T-helper 9 cell (primary cell): ENCODE data around the gene RPA1.

ENCODE experiments used
- DNase-seq: peaks from one replicate; pipeline ENCODE4 v3.0.0-alpha.2; 2020

Gene RPA1

GRCh38 chr17:1942666-1943435, 113.0 kb downstream of the RPA1 start:
- DNase-seq, result no peak

DNA sequence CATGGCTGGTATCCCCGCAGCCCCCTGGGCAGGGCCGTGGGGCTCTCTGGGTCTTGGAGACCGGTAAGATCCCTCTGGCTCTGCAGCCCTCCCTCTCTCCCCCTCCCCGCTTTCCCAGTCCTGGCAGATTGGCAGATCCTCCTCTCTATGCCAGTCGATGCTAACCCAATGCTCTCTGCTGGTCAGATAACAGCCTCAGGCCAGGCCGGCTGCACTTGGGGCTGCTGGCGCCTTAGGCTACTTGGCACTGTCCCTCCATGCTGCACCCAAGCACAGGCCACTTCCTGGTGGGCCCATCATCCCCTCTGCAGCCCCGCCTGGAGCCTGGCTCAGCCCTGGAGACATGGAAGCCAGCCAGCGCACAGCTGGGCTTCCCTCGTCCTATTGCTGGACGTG, 113.6 kb downstream of the RPA1 start:
- DNase-seq, result no peak

GRCh38 chr17:1945621-1946020, 115.8 kb downstream of the RPA1 start:
- no peak for DNase-seq

DNA sequence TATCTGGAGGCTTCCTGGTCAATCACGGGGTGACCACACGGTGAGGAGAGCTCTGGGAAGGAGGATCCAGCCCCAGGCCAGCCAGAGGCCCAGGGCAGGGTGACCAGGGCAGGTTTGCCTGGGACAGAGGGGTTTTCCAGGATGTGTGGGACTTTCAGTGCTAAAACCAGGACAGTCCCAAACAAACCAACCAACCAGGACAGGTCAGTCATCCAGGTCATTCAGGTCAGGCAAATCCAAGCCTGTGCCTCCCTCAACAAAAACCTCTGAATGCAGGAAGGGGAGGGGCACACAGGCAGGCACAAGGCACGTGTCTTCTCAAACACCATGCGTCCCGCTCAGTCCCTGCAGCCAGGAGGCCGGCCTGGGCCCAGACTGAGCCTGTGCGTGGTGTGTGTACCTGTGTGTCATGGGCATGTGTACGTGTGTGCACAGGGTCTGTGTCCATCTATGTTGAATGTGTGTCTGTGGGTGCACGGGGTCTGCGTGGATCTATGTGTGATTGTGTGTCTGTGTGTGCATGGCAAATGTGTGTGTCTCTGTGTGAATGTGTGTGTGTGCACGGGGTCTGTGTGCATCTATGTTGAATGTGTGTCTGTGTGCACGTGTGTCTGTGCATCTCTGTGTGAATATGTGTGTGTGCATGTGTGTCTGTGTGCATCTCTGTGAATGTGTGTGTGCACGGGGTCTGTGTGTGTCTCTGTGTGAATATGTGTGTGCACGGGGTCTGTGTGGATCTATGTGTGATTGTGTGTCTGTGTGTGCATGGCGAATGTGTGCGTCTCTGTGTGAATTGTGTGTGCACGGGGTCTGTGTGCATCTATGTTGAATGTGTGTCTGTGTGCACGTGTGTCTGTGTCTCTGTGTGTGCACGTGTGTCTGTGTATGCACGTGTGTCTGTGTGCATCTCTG, 116.5 kb downstream of the RPA1 start:
- no peak for DNase-seq

DNA sequence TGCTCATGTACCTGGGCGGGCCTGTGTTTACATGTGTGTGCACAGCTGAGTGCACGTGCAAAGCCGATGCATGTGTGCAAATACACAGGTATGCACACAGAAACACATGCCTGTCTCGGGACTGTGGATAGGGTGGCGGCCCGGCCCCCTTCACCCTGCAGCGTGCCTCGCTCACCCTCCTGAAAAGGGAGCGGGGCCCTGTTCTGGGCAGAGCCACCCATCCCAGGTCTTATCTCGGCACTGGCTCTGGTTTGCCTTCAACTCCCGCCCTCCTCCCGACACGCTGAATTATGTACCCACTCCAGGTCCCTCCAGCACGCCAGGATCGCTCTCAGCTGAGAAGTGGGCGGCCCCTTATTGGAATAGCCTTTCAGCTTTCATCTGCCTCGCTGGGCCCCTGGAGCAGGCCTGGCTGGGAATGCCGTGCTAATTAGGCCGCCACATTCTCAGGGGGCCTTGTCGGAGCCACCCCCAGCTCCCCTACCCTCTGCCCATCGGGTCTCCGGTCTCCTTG, 117.5 kb downstream of the RPA1 start:
- no peak for DNase-seq

- no peak for DNase-seq
These were observed 118.1 kb downstream of the RPA1 start for GRCh38 chr17:1947743-1948516.

GRCh38 chr17:1948517-1948825, 118.7 kb downstream of the RPA1 start:
- no peak for DNase-seq
